HAP-1 (cell line): Measurements from ENCODE around the gene EPS8.

Source experiments
- DNase-seq, 2 experiments: peaks; one replicate each; pipeline ENCODE4 v3.0.0-alpha.2; 2016 to 2020; ENCODE audit warnings: low spot score in 2 of 2
- H3K27me3 ChIP-seq: fragments of 250-450 bp; sonication (Bioruptor Pico); 2 replicates; pipeline ENCODE4 v1.5.1; 2020; ENCODE audit warnings: low read depth, mild to moderate bottlenecking, moderate library complexity
- H3K36me3 ChIP-seq: fragments of 250-450 bp; sonication (Bioruptor Pico); replicated peaks from 2 replicates; pipeline ENCODE4 v1.5.1; 2020; ENCODE audit warnings: mild to moderate bottlenecking
- H3K4me1 ChIP-seq: fragments of 250-450 bp; sonication (Bioruptor Pico); 2 replicates; pipeline ENCODE4 v1.5.1; 2020; ENCODE audit warnings: mild to moderate bottlenecking
- H3K4me3 ChIP-seq: fragments of 250-450 bp; sonication (Bioruptor Pico); 2 replicates; pipeline ENCODE4 v1.5.1; 2020; ENCODE audit warnings: mild to moderate bottlenecking, moderate library complexity
- H3K9me3 ChIP-seq: fragments of 250-450 bp; sonication (Bioruptor Pico); 2 replicates; pipeline ENCODE4 v1.5.1; 2020; ENCODE audit warnings: mild to moderate bottlenecking, moderate library complexity
- in situ Hi-C: fragments of 300-500 bp; cut with MboI; formaldehyde crosslinking; loops from 3 replicates; pipeline ENCODE4 v1.14.3; 2020; ENCODE audit warnings: low sequenced_read_pairs, inconsistent platforms, mixed read lengths

EPS8 gene

DNA sequence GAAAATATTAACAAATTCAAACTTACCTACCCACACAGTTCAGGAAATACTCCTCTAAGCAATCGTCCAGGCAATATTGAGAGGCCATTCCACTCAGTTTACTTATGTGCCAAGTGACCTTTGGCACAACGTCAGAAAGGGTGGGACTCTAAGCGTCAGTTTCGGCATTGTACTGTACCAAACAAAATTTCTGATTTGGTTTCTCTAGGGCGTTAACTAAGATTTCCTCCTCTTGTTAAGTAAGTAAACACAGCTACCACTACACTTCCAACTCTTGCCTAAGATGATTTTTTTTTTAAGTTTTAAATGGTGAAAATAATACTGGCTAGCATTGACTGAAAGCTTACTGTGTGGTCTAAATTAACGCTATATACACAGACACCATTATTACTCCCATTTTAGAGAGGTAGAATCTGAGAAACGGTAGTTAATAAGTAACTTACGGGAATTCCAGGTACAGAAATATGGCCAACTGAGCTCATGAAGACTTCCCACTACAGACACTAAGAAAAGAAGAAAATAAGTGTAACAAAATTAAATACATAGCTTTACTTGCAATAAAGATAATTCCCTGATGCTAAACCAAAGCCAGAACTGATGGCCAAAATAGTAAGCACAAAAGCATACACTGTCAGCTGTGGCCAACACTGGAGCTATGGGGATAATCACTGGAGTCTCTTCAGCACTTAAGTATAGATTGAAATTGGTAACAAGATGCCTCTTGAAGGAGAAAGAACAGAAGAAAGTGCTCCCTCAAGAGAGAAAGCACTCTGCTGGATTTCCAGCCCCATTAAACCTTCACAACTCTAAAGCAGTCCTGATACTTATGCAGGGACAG, 76.1 kb downstream of the EPS8 start:
- no peak for DNase-seq
- in situ Hi-C loops, result no loop called here
- no peaks in the 10 kb centered on the region for H3K4me1 ChIP-seq

GRCh38 chr12:15712160-15712559, 77.0 kb downstream of the EPS8 start:
- in situ Hi-C loops, result no loop called here
- H3K4me3 ChIP-seq, result no peak overlapping the region
- H3K36me3 ChIP-seq, result no peaks in the 10 kb centered on the region
- no peak for DNase-seq
- no peaks in the 10 kb centered on the region for H3K4me1 ChIP-seq
- H3K27me3 ChIP-seq, result no peaks in the 10 kb centered on the region
- no peaks in the 10 kb centered on the region for H3K9me3 ChIP-seq

More for the DNA sequence above, 76.1 kb downstream of the EPS8 start:
- H3K27me3 ChIP-seq, result no peaks in the 10 kb centered on the region
- no peaks in the 10 kb centered on the region for H3K9me3 ChIP-seq
- no peak overlapping the region for H3K4me3 ChIP-seq
- H3K36me3 ChIP-seq, result no peaks in the 10 kb centered on the region

- H3K9me3 ChIP-seq, result no peaks in the 10 kb centered on the region
- in situ Hi-C loops, result no loop called here
- no peaks in the 10 kb centered on the region for H3K27me3 ChIP-seq
- H3K4me3 ChIP-seq, result no peak overlapping the region
- H3K36me3 ChIP-seq, result no peaks in the 10 kb centered on the region
- no peak for DNase-seq
- H3K4me1 ChIP-seq, result no peaks in the 10 kb centered on the region
Measured at GRCh38 chr12:15710860-15711510, 78.2 kb downstream of the EPS8 start.

- in situ Hi-C loops, result no loop called here
Measured at GRCh38 chr12:15709551-15709950, 79.6 kb downstream of the EPS8 start.

GRCh38 chr12:15708396-15709076, 80.7 kb downstream of the EPS8 start:
- no peaks in the 10 kb centered on the region for H3K9me3 ChIP-seq
- DNase-seq, result no peak
- in situ Hi-C loops, result no loop called here
- no peaks in the 10 kb centered on the region for H3K27me3 ChIP-seq
- no peaks in the 10 kb centered on the region for H3K36me3 ChIP-seq
- no peaks in the 10 kb centered on the region for H3K4me1 ChIP-seq
- H3K4me3 ChIP-seq, result no peak overlapping the region

More at GRCh38 chr12:15709551-15709950, 79.6 kb downstream of the EPS8 start:
- no peaks in the 10 kb centered on the region for H3K27me3 ChIP-seq
- no peaks in the 10 kb centered on the region for H3K36me3 ChIP-seq
- no peak for DNase-seq
- H3K4me1 ChIP-seq, result no peaks in the 10 kb centered on the region
- no peak overlapping the region for H3K4me3 ChIP-seq
- no peaks in the 10 kb centered on the region for H3K9me3 ChIP-seq

- in situ Hi-C loops, result no loop called here
- H3K4me1 ChIP-seq, result no peaks in the 10 kb centered on the region
- H3K36me3 ChIP-seq, result no peaks in the 10 kb centered on the region
- DNase-seq, result no peak
- no peak overlapping the region for H3K4me3 ChIP-seq
- no peaks in the 10 kb centered on the region for H3K27me3 ChIP-seq
- H3K9me3 ChIP-seq, result no peaks in the 10 kb centered on the region
Measured at GRCh38 chr12:15707516-15708199, 81.5 kb downstream of the EPS8 start.

DNA sequence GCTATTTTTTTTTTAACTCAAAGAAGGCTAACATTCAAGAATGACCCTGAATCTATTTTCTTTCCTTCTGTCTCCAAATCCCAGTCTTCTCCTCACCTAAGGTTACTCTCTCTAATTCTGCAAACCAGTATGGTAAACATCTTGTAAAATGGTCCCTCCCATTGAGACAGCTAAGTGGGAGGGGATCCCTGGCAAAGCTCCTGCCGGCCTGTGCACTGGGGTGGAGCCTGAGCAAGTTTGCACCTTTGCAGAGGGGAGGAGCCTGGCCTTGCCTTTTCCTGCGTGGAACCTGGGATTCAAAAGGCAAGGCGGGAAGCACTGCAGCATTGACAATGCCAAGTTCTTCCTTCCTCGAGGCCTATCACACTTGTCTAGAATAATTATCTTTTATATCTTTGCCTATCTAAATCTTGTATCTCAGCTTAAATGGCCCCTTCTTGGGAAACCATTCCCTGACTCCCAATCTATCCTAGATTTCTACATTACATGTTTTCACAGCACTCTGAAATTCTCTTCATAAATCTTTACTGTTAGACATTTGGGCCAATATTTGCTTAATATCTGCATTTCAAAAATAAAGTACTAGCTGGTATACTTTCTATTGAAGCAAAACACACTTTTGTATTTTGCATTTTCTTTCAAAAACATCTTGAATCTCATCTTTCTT, 83.0 kb downstream of the EPS8 start:
- no peaks in the 10 kb centered on the region for H3K9me3 ChIP-seq
- no peaks in the 10 kb centered on the region for H3K4me1 ChIP-seq
- H3K27me3 ChIP-seq, result no peaks in the 10 kb centered on the region
- H3K36me3 ChIP-seq, result no peaks in the 10 kb centered on the region
- in situ Hi-C loops, result no loop called here
- DNase-seq, result peak in 1 of 2 experiments; percentile 20
- H3K4me3 ChIP-seq, result no peak overlapping the region

DNA sequence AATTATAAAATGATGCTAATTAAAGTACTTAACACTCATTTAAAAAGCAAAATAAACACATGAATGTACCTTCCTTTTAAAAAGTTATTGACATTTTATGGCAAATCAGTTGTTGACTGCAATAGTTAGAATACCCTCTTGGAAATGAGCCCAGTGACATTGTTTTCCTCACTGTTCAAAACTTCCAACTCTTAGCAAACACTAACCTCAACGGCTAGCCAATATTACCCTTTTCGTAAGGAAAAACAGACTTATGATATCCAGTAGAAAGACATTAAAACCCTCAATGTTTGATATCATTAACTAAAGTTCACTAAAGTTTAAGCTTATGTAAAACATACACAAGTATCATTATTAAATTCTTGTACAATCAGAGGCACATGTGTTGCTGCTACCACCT, 83.6 kb downstream of the EPS8 start:
- no peak for DNase-seq
- H3K27me3 ChIP-seq, result no peaks in the 10 kb centered on the region
- no peaks in the 10 kb centered on the region for H3K9me3 ChIP-seq
- in situ Hi-C loops, result no loop called here
- no peak overlapping the region for H3K4me3 ChIP-seq
- no peaks in the 10 kb centered on the region for H3K36me3 ChIP-seq
- no peaks in the 10 kb centered on the region for H3K4me1 ChIP-seq

DNA sequence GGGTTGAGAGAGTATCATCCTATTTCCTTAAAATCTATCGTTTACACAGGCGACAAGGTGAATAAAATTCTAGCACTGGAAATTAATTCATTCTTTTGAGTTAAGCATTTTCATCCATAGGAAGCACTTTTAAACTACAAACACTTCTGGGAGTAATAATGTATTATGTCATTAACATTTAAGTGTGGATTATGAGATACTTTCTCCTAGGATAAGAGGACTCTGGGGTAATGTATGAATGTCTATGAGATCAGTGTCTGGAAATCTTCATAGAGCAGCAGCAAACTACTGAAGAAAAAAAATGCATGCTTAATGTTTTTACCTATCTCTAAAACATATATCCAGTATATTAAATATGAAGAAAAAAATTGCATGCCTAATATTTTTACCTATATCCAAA, 86.9 kb downstream of the EPS8 start:
- no peaks in the 10 kb centered on the region for H3K27me3 ChIP-seq
- no peak overlapping the region for H3K4me3 ChIP-seq
- no peaks in the 10 kb centered on the region for H3K4me1 ChIP-seq
- DNase-seq, result no peak
- no peaks in the 10 kb centered on the region for H3K9me3 ChIP-seq
- in situ Hi-C loops, result no loop called here
- H3K36me3 ChIP-seq, result no peaks in the 10 kb centered on the region

DNA sequence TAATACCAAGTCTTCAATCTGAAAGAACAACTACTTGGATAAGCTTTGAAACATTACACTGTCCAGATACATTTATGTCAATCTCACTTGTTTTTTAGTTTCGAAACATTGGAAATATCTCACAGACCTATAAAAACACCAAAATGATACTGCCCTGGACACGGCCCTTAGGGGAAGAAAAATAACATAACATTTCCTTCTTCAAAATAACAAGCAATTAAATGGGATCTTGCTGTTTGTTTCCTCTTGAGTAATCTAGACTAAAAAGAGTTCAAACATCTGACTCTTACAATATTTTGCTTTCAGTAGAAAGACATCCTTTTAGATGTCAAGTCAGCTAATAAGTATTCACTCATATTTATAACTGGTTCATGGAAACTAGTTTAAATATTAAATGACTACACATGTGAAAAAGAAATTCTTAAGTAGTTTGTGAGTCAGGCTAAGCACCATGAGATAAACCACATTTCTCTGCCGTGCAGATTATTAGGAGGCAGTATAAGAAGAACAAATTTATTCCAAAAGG, 87.5 kb downstream of the EPS8 start:
- no peak for DNase-seq
- Histone ChIP-seq H3K4me1 (no peaks in the 10 kb centered on the region), H3K9me3 (no peaks in the 10 kb centered on the region), H3K36me3 (no peaks in the 10 kb centered on the region), H3K27me3 (no peaks in the 10 kb centered on the region), H3K4me3 (no peak overlapping the region)
- in situ Hi-C loops, result no loop called here

- in situ Hi-C loops, result no loop called here
- Histone ChIP-seq H3K27me3 (no peaks in the 10 kb centered on the region), H3K36me3 (no peaks in the 10 kb centered on the region), H3K4me1 (no peaks in the 10 kb centered on the region), H3K4me3 (no peak overlapping the region), H3K9me3 (no peaks in the 10 kb centered on the region)
- DNase-seq, result no peak
Measured at GRCh38 chr12:15701206-15701605, 88.0 kb downstream of the EPS8 start.

DNA sequence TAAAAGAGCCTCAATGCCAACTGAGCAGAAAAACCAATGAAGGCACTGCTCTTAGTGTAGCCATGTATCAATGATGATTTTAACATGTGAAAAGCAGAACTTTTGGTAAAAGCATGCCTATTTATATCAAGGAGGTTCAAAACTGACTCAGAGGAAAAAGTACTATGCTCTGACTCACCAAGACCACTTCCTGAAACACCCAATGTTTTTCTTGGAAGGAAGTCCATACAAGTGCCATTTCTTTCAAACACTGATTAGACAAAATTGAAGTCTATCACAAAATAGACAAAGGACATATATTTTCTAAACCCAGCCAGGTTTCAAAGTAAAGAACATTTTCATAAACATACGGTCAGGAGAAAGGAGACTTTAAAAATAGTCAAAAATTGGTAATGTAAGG, 88.6 kb downstream of the EPS8 start:
- Histone ChIP-seq H3K36me3 (no peaks in the 10 kb centered on the region), H3K27me3 (no peaks in the 10 kb centered on the region), H3K9me3 (no peaks in the 10 kb centered on the region), H3K4me1 (no peaks in the 10 kb centered on the region), H3K4me3 (no peak overlapping the region)
- DNase-seq, result no peak
- in situ Hi-C loops, result no loop called here

DNA sequence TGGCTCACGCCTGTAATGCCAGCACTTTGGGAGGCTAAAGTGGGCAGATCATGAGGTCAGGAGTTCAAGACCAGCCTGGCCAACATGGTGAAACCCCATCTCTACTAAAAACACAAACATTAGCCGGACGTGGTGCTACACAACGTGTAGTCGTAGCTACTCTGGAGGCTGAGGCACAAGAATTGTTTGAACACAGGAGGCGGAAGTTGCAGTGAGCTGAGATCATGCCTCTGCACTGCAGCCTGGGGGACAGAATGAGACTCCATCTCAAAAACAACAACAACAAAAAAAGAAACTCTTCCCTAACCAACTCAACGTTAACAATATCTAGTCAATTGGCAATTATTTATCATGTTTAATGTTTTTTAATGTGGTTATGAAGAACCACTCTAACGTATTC, 89.3 kb downstream of the EPS8 start:
- Histone ChIP-seq H3K4me1 (no peaks in the 10 kb centered on the region), H3K36me3 (no peaks in the 10 kb centered on the region), H3K4me3 (no peak overlapping the region), H3K9me3 (no peaks in the 10 kb centered on the region), H3K27me3 (no peaks in the 10 kb centered on the region)
- no peak for DNase-seq
- in situ Hi-C loops, result no loop called here
